ENCODE results near the gene CPSF7.
"Not testable (repeated sequence)": the region's sequence is repeated elsewhere in the genome, so short reads cannot be mapped to it uniquely, and the experiment has no call there.

Gene CPSF7

GRCh38 chr11:61401173-61401572 lies 28.6 kb downstream of the CPSF7 start:
- in situ Hi-C loops (cut with MboI; ENCODE audit: low pct_unique_long_range_greater_than_20kb, low sequenced_read_pairs): no loop called here
- DNase-seq: no peak

GRCh38 chr11:61392981-61393595 lies 36.7 kb downstream of the CPSF7 start:
- in situ Hi-C loops (cut with MboI; ENCODE audit: low pct_unique_long_range_greater_than_20kb, low sequenced_read_pairs): no loop called here
- peak; percentile 41 for DNase-seq

DNA sequence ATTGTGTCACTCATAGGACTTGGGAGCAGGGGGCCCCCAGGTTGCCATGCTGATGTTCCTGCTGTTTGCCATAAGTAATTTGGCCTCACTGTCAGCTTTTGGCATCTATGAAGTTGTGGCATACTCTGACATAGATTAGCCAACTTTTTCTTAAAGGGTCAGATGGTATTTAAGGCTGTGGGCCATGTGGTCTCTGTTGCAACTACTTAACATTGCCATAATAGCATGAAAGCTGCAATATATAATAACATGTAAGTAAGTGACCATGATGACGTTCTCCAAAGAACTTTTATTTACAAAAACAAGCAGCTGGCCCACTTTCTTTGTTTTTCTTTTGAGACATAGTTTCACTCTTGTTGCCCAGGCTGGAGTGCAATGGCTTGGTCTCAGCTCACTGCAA lies 39.6 kb downstream of the CPSF7 start:
- in situ Hi-C loops (cut with MboI; ENCODE audit: low pct_unique_long_range_greater_than_20kb, low sequenced_read_pairs): no loop called here
- no peak for DNase-seq

GRCh38 chr11:61384271-61385242 lies 45.2 kb downstream of the CPSF7 start:
- peak; percentile 43 for DNase-seq

GRCh38 chr11:61383859-61384258 lies 45.9 kb downstream of the CPSF7 start:
- not testable (repeated sequence) for DNase-seq

More at GRCh38 chr11:61384271-61385242, 45.2 kb downstream of the CPSF7 start:
- in situ Hi-C loops (cut with MboI; ENCODE audit: low pct_unique_long_range_greater_than_20kb, low sequenced_read_pairs): no loop called here

DNA sequence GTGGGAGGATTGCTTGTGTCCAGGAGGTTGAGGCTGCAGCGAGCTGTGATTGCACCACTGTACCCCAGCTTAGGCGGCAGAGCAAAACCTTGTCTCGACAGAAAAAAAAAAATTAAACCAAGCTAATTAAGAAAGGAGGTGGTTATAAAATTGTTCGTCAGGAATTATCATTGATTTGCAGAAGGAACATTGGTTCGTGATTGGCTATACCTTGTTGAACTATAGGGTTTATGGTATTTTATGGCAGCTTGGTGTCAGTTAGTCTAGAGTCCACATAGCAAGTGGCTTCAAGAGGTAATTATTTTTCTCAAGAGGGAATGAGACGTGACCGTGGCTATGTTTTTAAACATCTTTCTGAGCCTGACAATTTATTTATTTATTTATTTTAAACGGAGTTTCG lies 48.9 kb downstream of the CPSF7 start:
- no peak for DNase-seq
- in situ Hi-C loops (cut with MboI; ENCODE audit: low pct_unique_long_range_greater_than_20kb, low sequenced_read_pairs): no loop called here

More at GRCh38 chr11:61383859-61384258, 45.9 kb downstream of the CPSF7 start:
- in situ Hi-C loops (cut with MboI; ENCODE audit: low pct_unique_long_range_greater_than_20kb, low sequenced_read_pairs): not testable (repeated sequence)

GRCh38 chr11:61378713-61379313 lies 51.0 kb downstream of the CPSF7 start:
- DNase-seq: no peak
- in situ Hi-C loops (cut with MboI; ENCODE audit: low pct_unique_long_range_greater_than_20kb, low sequenced_read_pairs): no loop called here

GRCh38 chr11:61377461-61378160 lies 52.2 kb downstream of the CPSF7 start:
- in situ Hi-C loops (cut with MboI; ENCODE audit: low pct_unique_long_range_greater_than_20kb, low sequenced_read_pairs): no loop called here
- DNase-seq: no peak

GRCh38 chr11:61375761-61376108 lies 54.0 kb downstream of the CPSF7 start:
- no peak for DNase-seq
- in situ Hi-C loops (cut with MboI; ENCODE audit: low pct_unique_long_range_greater_than_20kb, low sequenced_read_pairs): no loop called here

- in situ Hi-C loops (cut with MboI; ENCODE audit: low pct_unique_long_range_greater_than_20kb, low sequenced_read_pairs): no loop called here
Measured at GRCh38 chr11:61372659-61373420, 56.9 kb downstream of the CPSF7 start.

GRCh38 chr11:61370349-61371005 lies 59.3 kb downstream of the CPSF7 start:
- in situ Hi-C loops (cut with MboI; ENCODE audit: low pct_unique_long_range_greater_than_20kb, low sequenced_read_pairs): no loop called here

More at GRCh38 chr11:61372659-61373420, 56.9 kb downstream of the CPSF7 start:
- DNase-seq: no peak

DNA sequence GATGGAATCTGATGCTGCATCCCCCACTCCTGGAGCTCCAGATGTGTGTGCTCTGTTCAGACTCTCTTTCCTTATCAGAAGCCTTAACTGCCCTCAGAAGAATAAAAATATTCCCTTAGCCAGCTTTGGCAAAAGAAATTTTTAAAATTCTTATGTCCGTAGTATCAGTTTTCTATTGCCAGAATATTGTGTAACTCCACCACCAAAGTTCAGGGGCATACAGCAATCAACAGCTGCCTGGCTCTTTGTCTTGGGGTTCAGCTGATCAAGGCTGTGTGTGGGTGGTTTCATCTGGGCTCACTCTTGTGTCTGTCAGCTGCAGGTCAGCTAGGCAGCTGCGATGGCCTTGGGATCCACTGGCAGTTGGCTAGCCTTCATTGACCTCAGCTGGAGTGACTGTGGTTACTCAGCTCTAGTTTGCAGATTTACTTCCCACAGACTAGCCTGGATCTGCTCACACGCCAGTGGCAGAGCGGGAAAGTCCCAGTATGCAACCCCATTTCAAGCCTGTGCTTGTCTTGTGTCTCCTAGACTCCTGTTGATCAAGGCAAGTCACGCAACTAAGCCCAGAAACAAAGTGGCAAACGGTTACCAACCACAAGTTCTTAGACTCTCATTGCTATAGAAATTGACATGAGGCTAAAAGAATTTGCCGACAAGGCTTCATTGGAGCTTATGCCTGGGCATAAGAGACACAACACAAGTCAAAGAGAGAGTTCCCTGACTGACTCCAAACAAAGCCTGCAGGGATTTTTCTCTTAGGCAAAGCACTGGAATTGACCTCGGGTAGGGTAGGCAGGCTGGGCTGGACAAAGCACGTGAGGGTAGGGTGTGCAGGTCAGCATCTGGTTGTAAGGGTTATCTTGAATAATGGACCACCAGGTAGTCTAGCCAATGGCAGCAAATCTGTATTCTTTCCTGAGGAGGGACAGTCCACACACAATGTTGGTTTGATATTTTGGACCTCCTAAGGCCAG lies 60.1 kb downstream of the CPSF7 start:
- in situ Hi-C loops (cut with MboI; ENCODE audit: low pct_unique_long_range_greater_than_20kb, low sequenced_read_pairs): no loop called here
- DNase-seq: no peak

More at GRCh38 chr11:61370349-61371005, 59.3 kb downstream of the CPSF7 start:
- no peak for DNase-seq

DNA sequence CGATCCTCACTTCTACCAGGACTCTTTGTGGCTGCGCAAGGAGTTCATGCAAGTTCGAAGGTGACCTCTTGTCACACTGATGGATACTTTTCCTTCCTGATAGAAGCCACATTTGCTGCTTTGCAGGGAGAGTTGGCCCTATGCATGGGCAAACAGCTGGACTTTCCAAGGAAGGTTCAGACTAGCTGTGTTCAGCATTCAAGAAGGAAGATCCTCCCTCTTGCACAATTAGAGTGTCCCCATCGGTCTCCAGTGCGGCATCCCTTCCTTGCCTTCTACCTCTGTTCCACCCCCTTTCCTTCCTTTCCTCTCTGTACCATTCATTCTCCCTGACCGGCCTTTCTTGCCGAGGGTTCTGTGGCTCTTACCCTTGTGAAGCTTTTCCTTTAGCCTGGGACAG lies 61.1 kb downstream of the CPSF7 start:
- in situ Hi-C loops (cut with MboI; ENCODE audit: low pct_unique_long_range_greater_than_20kb, low sequenced_read_pairs): no loop called here
- DNase-seq: no peak

DNA sequence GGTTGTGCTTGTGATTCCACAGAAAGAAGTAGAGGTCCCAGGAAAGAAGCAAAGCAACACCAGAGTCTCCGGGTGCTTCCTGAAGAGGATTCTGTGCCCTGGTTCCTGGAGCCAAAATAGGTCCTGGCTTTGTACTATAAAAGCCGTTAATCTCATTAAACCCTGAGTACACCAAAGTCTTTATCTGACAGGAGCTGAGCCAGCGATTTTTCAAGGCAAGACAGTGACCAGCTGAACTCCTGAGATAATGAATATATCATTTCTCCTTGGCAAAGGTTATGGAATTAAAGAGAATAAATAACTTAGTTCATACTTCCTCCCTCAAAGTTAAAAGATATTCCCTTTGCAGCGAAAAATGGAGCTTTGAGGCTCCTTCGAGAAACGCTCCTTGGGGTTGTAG lies 62.4 kb downstream of the CPSF7 start:
- no peak for DNase-seq
- in situ Hi-C loops (cut with MboI; ENCODE audit: low pct_unique_long_range_greater_than_20kb, low sequenced_read_pairs): no loop called here

- no peak for DNase-seq
- in situ Hi-C loops (cut with MboI; ENCODE audit: low pct_unique_long_range_greater_than_20kb, low sequenced_read_pairs): no loop called here
Measured at GRCh38 chr11:61364012-61364675, 65.6 kb downstream of the CPSF7 start.

GRCh38 chr11:61362542-61362875 lies 67.3 kb downstream of the CPSF7 start:
- DNase-seq: no peak
- in situ Hi-C loops (cut with MboI; ENCODE audit: low pct_unique_long_range_greater_than_20kb, low sequenced_read_pairs): no loop called here

All from KBM-7 (cell line).